HG03135 (cell line): ENCODE measurements around the gene ZMIZ2.
"Not testable (repeated sequence)": the region's sequence is repeated elsewhere in the genome, so short reads cannot be mapped to it uniquely, and the experiment has no call there.

Source experiments
- ATAC-seq: cut with Tn5 transposase; IDR thresholded peaks from one replicate; pipeline ENCODE4 v1.9.1; 2021; ENCODE audit warnings: mild to moderate bottlenecking, moderate library complexity; ENCODE audit not compliant: unreplicated experiment

The ZMIZ2 gene

GRCh38 chr7:44798649-44799305 lies 50.1 kb downstream of the ZMIZ2 start:
- no peak for ATAC-seq

- ATAC-seq: no peak
Measured at GRCh38 chr7:44799939-44800338, 51.3 kb downstream of the ZMIZ2 start.

- ATAC-seq: no peak
Measured at GRCh38 chr7:44801890-44802289, 53.2 kb downstream of the ZMIZ2 start.

DNA sequence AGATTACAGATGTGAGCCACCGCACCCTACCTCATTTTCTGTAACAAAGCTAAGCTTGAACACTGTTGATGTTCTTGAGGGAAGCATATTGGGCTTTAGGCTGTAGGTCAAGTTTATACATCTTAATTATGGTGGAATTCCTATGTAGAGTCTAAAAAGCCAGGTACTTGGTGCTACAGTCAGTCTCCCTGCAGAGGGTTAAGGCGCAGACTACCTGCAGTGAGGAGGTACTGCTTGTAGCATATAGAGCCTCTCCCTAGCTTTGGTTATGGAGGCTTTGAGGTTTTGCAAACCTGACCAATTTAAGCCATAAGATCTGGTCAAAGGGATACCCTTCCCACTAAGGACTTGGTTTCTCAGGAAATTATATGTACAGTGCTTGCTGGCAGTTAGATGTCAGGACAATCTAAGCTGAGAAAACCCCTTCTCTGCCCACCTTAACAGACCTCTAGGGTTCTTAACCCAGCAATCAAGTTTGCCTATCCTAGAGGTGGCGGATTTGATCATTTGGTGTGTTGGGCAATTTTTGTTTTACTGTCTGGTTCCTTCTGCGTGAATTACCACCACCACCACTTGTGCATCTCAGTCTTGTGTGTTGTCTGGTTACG lies 53.9 kb downstream of the ZMIZ2 start:
- no peak for ATAC-seq

GRCh38 chr7:44803828-44804519 lies 55.3 kb downstream of the ZMIZ2 start:
- not testable (repeated sequence) for ATAC-seq

DNA sequence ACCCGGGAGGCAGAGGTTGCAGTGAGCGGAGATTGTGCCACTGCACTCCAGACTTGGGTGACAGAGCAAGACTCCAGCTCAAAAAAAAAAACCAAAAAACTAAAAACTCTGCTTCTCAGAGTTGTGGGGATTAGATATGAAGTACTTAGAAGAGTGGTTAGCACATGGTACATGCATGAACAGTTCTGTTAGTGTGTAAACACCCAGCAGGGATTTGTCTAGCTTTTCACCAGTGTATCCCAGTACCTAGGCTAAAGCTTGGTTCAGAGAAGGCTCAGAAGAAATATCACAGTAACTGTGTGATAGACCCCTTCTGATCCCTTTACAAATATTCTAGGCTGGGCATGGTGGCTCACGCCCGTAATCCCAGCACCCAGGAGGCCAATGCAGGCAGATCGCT lies 57.3 kb downstream of the ZMIZ2 start:
- no peak for ATAC-seq

GRCh38 chr7:44808914-44809393 lies 60.3 kb downstream of the ZMIZ2 start:
- ATAC-seq: no peak

DNA sequence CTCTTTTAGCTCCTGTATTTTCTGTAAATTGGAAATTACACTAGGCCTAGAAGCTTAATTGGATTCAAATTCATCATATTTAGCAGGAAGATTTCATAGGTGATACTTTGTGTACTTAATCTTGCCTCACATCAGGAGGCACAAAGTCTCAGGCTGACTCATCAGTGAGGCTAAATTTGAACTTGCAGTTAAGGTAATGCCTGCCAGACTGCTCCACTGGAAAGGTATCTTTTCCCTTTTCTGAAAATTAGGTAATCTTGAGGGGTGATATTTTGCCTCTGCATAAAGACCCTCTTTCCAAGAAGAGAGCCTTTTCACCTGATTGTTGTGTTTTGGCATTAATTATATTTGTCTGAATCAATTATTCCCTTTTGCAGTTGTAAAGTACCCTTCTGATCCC lies 62.4 kb downstream of the ZMIZ2 start:
- ATAC-seq: no peak

- ATAC-seq: no peak
Measured at GRCh38 chr7:44811571-44811970, 62.9 kb downstream of the ZMIZ2 start.

GRCh38 chr7:44814919-44815318 lies 66.3 kb downstream of the ZMIZ2 start:
- no peak for ATAC-seq

DNA sequence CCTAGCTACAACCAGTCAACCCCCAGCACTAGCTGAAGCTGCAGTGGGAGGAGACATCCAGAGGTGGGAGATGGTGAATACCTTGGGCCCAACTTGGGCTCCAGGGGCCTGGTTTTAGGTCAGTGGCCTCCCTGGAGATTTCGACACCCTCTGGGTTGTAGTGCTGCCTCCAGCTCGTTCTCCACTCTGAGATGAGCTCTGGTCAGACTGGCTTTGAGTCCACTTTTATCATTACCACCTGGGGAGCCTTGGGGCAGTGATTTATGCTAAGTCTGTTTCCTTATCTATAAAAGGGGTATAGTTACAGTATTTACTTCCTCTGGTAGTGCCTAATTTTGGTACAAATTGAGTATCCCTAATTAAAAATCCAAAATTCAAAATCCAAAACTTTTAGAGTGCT lies 70.6 kb downstream of the ZMIZ2 start:
- no peak for ATAC-seq
